Measurements from ENCODE around the gene PLEKHD1.
A peak's percentile ranks its signal among the peaks of the same experiment; 100 is the strongest.

PLEKHD1 gene

DNA sequence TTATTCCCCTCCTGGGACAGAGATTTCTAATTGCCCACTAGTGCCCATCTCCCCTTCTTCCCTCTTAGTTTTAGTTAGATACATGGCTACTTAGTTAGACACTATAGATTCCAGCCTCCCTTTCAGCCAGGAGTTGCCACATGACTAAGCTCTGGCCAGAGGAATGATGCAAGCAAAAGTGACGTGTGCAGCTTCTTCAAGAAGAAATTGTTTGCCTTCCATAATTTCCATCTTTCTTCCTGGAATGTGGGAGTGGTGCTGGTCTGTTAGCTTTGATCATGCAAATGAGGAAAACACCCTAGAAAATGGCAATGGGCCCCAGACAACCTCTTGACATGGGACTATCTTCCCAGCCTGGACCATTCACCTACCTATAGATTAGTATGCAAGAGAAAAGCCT is 68.7 kb downstream of the PLEKHD1 start:
- peak; percentile 92 for DNase-seq

DNA sequence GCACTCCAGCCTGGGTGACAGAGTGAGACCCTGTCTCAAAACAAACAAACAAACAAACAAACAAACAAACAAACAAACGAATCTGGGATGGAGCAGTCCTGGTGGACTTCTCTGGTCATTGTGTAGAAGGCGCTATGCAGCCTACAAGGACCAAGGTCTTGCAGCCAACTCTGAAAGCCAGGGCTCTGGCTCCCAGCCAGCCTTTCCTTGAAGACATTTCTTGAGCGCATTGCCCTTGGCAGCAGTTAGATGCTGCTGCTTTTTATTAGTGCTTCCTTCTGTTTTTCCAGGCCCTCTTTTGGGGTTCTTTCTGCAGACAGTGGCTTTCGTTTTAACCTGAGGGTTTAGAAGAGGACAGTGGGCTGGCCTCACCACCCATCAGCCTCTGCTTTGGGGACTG is 70.0 kb downstream of the PLEKHD1 start:
- DNase-seq: no peak

DNA sequence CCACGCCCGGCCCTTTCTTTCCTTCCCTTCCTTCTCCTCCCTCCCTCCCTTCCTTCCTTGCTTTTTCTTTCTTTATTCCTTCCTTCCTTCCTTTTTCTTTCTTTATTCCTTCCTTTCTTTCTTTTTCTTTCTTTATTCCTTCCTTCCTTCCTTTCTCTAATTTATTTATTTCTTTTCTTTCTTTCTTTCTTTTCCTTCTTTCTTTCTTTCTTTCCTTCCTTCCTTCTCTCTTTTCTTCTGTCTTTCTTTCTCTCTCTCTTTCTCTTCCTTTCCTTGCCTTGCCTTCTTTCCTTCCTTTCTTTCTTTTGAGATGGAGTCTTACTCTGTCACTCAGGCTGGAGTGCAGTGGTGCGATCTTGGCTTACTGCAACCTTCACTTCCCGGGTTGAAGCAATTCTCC is 74.2 kb downstream of the PLEKHD1 start:
- no peak for DNase-seq

DNA sequence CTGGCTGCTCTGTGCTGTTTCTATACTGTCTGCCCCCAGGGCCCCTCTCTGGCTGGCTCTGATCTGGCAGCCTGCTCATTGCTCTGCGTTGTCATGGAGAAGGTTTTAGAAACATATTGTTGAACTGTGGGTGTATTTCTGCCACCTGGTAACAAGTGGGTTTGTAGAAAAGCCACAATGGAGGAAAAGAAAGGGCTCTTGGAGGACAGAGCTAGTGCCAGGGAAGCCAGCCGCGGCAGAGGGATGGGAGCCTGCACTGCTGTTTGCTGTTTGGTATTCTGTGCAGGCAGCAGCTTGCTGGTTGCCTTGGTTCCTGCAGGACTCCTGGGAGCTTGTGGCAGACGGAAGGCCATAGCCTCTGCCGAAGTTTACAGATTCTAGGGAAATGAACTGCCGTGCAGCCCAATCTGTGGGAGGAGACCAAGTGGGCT is 75.1 kb downstream of the PLEKHD1 start:
- DNase-seq: no peak

DNA sequence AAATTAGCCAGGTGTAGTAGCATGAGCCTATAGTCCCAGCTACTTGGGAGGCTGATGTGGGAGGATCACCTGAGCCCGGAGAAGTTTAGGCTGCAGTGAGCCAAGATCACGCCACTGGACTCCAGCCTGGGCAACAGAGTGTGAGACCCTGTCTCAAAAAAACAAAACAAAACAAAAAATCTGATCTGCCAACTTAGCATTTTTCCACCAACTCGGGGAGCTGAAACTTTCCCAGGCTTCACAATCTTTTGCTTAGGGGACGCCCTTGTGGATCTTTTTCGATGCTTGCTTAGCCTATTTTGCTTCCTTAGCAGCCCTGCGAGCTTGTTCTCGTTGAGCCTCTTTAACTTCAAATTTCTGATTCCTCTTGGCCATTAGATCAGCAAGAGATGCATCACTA is 76.3 kb downstream of the PLEKHD1 start:
- DNase-seq: no peak

DNA sequence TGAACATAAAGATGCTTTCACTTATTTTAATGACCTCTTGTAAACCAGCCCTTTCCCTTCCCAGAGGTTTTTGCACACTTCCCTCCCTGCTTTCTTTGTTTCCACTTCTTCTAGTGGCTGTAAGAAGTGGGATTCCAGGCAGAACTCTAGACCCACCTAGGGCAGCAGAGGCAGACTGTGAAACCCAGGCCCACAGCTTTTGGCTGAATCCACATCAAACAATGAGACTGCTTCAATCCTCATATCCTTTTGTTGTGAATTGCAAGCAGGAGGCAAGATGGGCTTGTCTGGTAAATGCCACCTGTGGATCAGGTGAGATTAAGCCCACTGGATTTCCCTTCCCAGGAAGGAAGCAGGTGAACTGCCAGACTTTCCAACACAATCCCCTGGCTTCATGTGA is 77.4 kb downstream of the PLEKHD1 start:
- no peak for DNase-seq

DNA sequence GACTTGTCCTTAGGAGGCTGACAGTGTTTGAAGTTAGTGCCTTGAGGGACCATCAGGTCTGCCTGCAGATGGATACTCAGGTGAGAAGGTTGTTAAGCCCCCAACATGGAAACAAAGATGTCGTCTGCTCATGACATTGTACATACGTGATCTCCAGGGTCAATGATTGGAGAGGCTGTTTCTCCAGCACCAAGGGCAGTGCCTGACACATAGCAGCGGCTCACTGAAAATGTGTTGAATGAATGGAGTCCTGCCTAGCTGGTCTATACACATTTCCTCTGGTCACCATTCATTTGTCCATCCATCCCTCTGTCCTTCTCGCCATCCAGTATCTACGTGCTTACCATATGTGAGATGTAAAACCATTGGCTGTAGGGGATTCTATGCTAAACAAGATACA is 83.0 kb downstream of the PLEKHD1 start:
- DNase-seq: no peak

DNA sequence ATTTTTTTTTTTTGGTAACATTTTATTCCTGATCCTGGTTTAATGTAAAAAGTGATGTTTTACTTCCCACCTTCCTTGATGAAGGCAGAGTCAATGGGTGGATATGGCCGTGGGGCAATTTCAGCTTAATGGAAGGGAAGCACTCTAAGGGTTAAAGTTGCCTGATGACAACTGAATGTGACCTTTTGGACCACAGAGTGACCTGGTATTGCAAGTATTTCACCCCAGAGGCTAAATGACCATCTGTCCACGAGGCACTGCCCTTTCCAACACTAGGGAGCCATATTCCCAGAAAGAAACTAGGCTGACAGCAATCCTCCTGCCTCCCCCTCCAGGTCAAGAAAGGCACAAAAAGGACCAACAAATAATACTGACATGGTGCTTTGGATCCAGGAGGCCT is 85.3 kb downstream of the PLEKHD1 start:
- DNase-seq: no peak

DNA sequence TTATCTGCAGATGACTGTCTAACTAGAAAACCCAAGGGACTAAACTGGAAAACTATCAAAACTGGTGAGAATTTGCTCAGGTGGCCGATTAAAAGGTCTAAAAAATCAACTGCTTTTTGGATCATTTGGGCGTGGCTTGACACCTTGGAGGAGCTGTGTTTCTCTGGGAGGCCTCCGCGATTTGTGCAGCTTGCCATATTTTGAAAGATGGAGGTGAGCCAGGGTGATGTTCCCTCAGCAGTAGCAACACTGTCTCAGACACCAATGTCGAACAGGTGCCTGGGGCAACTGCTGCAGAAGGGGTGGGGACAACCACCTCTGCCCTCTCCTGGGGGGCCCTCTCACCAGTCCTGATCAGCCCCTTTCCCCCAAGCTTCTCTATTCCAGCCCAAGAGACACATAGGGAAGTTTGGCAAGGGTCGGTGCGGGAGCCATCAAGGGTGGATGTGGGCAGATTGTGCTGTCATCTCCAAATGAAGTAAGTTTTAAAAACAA is 86.4 kb downstream of the PLEKHD1 start:
- no peak for DNase-seq

DNA sequence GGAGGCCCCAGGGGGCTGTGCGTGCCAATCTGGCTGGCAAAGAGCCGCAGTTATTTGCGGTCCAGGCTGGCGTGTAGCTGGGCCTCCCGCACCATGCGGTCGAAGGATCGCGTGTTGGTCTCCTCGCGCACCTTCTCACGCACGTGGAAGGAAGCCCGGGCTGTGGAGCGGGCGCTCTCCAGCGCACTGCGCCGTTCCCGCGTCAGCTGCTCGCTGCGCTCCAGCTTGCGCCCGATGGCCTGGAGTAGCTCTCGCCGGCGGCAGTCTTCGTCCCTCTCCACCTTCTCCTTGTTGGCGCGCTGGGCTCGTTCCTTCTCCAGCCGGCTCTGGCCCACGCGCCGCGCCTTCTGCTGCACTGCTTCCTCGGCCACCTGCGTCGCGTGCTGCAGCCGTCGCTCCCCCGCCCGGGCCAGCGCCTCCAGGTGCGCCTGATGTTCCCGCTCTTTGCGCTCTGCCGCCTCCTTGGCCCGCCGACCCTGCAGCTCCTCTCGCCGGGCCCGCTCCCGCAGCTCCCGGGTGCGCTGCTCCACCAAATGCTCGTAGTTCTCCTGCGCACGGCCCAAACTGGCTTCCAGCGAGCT is 87.0 kb downstream of the PLEKHD1 start:
- DNase-seq: no peak

DNA sequence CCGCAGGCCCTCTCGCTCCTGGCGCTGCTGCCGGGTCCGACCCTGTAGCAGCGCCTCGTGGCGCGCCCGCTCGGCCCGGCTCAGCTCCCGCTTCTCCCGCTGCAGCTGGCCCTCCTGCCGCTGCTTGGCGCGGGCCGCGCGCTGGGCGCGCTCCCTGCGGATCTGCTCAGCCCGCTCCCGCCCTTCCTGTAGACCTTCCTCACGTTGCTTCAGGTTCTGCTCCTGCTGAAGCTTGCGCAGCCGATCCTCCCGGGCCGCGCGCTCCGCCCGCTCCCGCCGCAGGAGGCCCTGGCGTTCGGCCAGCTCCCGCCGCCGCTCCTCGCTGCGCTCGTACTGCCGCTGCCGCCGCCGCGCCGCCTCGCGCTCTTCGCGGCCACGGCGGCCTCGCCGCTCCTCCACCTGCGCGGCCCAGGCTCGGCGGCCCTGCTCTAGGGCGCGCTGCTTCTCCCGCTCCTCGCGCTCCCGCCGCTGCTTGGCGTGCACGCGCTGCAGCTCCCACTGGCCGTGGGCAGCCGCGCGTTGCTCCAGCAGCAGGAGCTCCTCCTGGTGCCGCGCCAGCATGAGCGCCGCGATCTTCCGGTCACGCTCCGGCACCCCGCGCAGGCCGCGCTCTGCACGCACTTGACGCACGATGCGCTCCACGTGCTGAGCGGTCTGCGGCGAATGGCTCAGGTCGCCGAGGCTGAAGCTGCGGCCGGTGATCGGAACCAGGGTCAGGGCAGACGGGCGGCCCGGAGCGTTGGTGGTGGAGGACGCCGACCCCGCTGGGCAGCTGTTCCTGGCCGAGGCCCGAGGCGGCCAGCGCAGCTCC is 87.7 kb downstream of the PLEKHD1 start:
- peak; percentile 13 for DNase-seq

DNA sequence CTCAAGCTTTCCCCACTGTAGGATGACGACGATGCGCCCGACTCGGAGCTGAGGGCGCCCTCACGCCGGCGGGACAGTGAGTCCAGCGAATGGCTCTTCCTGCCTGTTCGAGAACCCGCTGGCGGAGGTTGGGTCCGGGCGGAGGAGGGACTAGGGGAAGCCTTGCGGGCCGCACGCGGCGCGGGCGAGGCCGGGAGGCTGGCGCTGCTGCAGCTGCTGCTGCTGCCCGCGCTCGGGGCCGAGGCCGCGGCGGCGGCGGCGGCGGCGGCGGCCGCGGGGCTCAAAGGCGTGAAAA is 88.3 kb downstream of the PLEKHD1 start:
- no peak for DNase-seq

DNA sequence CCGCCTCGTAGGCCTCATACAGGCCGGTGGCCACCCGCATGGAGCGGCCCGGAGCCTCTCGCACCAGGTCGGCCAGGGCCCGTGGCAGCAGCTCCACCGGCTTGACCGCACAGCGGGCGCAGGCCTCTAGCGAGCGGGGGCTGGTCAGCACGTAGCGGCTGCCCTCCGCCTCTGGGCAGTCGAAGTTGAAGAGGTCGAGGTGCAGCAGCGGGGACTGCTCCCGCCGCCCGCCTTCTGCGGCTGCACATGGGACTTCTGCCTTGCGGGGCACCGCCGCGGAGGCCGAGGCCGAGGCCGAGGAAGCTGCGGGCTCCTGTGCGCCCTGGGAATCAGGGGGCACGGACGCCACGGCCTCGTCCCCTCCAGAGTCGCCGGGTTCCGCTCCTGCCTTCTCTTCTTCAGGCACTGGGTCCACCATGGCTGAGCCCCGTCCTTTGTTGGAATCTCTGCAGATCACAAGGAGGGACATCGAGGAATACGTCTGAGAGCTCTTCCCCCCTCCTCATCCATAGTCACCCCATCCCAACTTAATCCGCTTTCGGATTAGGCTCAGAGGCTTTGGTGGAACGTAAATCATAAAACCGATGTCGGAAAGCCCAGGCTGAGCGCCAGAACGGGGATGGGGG is 88.8 kb downstream of the PLEKHD1 start:
- no peak for DNase-seq

DNA sequence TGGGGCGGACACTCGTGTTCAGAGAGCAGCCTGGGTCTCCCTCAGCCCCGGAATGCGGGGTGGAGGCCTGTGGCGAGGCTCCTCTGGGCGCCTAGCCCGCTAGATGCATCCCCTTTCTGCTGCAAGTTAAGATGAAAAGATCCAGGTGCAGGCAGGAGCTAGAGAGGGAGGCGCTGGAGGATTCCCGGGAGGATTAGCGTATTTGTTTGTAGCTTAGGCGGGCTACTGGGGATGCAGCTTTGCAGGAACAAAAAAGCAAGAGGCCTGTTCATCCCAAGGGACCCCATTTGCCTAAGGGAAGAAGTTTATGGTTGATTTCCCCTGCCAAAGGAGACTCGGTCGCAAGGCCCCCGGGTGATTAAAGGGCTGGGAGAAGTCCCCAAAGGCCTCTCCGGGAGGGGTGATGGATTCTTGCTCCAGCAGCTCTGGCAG is 89.3 kb downstream of the PLEKHD1 start:
- DNase-seq: no peak

DNA sequence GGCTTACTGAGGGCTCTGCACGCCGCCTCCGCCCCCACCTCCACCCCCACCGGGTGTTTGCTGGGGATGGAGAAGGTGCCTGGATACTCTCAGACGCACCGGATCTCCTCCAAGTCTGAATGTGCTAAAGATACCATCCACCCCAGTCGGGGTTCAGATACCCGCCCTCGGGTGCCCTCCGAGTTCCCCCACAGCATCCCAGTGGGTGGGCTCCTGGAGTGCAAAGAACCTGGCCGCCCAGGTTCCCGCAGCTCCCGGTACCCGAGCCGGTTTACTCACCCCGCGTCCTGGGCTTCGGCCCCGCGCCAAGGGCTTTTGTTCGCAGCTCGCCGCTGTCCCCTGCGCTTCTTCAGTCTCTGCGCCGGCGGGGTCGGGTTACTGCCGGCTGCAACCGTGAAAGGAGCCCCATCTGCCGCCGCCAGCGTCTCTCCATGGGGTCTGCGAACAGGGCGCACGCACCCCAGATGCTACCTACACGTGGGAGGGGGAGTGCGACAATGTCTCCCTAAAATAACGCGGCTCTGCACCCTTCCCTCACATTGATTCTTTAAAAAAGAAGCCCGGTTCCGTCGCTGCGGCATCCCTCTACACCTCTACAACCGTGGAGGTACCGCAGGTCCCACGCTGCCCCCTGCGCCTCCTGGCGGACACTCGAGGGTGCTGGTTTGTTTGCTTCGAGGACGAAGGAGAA is 89.9 kb downstream of the PLEKHD1 start, which contains the start of gene CCDC177:
Gene CCDC177 (minus strand): TSS at position 609 of the 691 bp plus-strand sequence. CDS start 1,249 bp downstream, outside the sequence.
- peak; percentile 65 for DNase-seq

DNA sequence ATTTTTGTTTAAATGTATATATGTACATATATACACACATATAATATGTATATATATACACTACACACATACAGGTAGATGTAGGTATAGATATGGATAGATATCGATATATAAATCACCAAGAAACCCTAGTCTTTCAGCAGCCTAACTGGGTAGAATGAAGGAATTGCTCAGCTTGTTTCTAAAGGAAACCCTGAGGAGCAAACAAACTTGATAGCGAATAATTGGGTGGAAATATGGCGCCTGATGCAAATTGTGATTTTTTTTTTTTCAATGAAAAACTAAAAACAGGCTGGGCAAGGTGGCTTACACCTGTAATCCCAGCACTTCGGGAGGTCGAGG is 90.4 kb downstream of the PLEKHD1 start:
- DNase-seq: no peak

DNA sequence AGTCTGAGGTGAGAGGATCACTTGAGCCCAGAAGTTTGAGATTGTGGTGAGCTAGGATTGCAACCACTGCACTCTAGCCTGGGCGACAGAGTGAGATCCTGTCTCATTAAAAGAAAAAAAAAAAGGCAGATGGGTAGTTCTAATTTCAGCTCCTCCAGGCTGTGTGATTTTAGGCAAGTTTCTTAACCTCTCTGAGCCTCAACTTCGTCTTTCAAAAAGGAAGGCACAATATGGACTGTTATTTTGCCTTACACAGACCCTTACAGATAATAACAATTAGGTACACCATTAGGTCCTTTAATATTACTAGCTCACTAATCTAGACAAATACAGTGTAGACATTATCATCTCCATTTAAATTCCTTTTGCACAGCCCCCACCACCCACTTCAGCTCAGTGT is 94.9 kb downstream of the PLEKHD1 start:
- no peak for DNase-seq

DNA sequence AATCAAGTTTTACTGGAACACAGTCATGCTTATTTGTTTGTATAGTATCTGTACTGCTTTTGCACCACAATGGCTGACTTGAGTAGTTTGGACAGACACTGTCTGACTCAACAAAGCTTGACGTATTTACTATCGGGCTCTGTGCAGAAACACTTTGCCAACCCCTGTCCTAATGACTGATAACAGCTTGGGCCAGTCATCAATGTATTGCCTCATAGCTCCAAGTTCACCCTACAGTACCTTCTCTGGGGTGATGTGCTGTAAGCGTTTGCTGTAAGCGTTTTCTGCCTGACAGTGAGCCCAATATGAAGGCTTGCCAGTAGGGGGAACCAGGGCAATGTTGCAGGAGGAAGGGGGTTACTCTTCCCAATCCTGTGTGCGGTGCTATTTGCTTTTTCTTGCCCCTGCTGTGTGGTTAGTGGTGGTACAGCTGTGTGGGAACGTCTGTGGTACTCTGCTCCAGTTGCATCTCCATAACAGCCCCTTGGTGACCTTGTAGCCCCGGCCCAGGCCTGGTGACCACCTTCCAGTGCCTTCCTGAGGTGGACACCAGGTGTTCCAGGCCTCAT is 95.6 kb downstream of the PLEKHD1 start:
- DNase-seq: peak; percentile 60
